H9 (cell line): ENCODE results near the gene CLEC16A. TPM values are rescaled to one million over a fixed set of nuclear protein-coding genes. Genes with fewer than 3 reads are reported as not detected.

Experiments used
- DNase-seq: peaks from one replicate; pipeline ENCODE4 v3.0.0-alpha.2; 2017
- H2AFZ ChIP-seq: one replicate; pipeline ENCODE4 v1.6.1; 2013; ENCODE audit warnings: mild to moderate bottlenecking, low read length, control low read depth, moderate library complexity
- H2AK5ac ChIP-seq: 2 replicates; pipeline ENCODE4 v1.6.1; 2013; ENCODE audit warnings: low read length, control low read depth, mixed read lengths; ENCODE audit not compliant: insufficient read length
- H2BK120ac ChIP-seq: one replicate; pipeline ENCODE4 v1.6.1; 2013; ENCODE audit warnings: low read depth, mild to moderate bottlenecking, low read length, control low read depth, inconsistent platforms; ENCODE audit not compliant: poor library complexity, severe bottlenecking
- H2BK12ac ChIP-seq: 2 replicates; pipeline ENCODE4 v1.6.1; 2013; ENCODE audit warnings: low read length, control low read depth, mixed read lengths, low read depth; ENCODE audit not compliant: insufficient read length
- H2BK15ac ChIP-seq: 2 replicates; pipeline ENCODE4 v1.6.1; 2013; ENCODE audit warnings: low read depth, low read length, control low read depth
- H2BK20ac ChIP-seq: one replicate; pipeline ENCODE4 v1.6.1; 2013; ENCODE audit warnings: low read depth, mild to moderate bottlenecking, low read length, control low read depth, inconsistent platforms; ENCODE audit not compliant: poor library complexity, severe bottlenecking
- H2BK5ac ChIP-seq: 2 replicates; pipeline ENCODE4 v1.6.1; 2013; ENCODE audit warnings: low read length, control low read depth, mixed read lengths; ENCODE audit not compliant: insufficient read length
- H3K14ac ChIP-seq: 2 replicates; pipeline ENCODE4 v1.6.1; 2013; ENCODE audit warnings: low read length, control low read depth; ENCODE audit not compliant: insufficient read depth
- H3K18ac ChIP-seq: 2 replicates; pipeline ENCODE4 v1.6.1; 2013; ENCODE audit warnings: low read depth, mild to moderate bottlenecking, mixed read lengths, low read length, control low read depth; ENCODE audit not compliant: insufficient read length
- H3K23ac ChIP-seq: 2 replicates; pipeline ENCODE4 v1.6.1; 2013; ENCODE audit warnings: low read length, control low read depth, mixed read lengths, low read depth; ENCODE audit not compliant: insufficient read length
- H3K23me2 ChIP-seq: 2 replicates; pipeline ENCODE4 v1.6.1; 2013; ENCODE audit warnings: low read depth, mild to moderate bottlenecking, mixed read lengths, low read length, control low read depth; ENCODE audit not compliant: insufficient read length, poor library complexity, severe bottlenecking
- H3K27ac ChIP-seq: 2 replicates; pipeline ENCODE4 v1.5.1; 2013; ENCODE audit warnings: low read length, control low read depth, mixed read lengths, low read depth; ENCODE audit not compliant: insufficient read length
- H3K27me3 ChIP-seq: 2 replicates; pipeline ENCODE4 v1.6.1; 2013; ENCODE audit warnings: low read length, control low read depth, inconsistent platforms; ENCODE audit not compliant: insufficient read depth
- H3K4ac ChIP-seq: 2 replicates; pipeline ENCODE4 v1.6.1; 2013; ENCODE audit warnings: low read depth, mild to moderate bottlenecking, control low read depth, inconsistent platforms, low read length, moderate library complexity
- H3K4me1 ChIP-seq: 2 replicates; pipeline ENCODE4 v1.6.1; 2013; ENCODE audit warnings: low read length, control low read depth, inconsistent platforms; ENCODE audit not compliant: insufficient read depth
- H3K4me2 ChIP-seq: 2 replicates; pipeline ENCODE4 v1.6.1; 2013; ENCODE audit warnings: low read length, control low read depth, mixed read lengths; ENCODE audit not compliant: insufficient read length, insufficient read depth
- H3K56ac ChIP-seq: 2 replicates; pipeline ENCODE4 v1.6.1; 2013; ENCODE audit warnings: low read depth, mild to moderate bottlenecking, mixed read lengths, low read length, control low read depth; ENCODE audit not compliant: insufficient read length
- H3K79me1 ChIP-seq: 2 replicates; pipeline ENCODE4 v1.6.1; 2013; ENCODE audit warnings: low read depth, mild to moderate bottlenecking, moderate library complexity, low read length, control low read depth, inconsistent platforms; ENCODE audit not compliant: insufficient read depth, poor library complexity, severe bottlenecking
- H3K79me2 ChIP-seq: 2 replicates; pipeline ENCODE4 v1.6.1; 2013; ENCODE audit warnings: low read length, control low read depth, inconsistent platforms; ENCODE audit not compliant: insufficient read depth
- H3K9ac ChIP-seq: 2 replicates; pipeline ENCODE4 v1.6.1; 2013; ENCODE audit warnings: low read length, control low read depth, mixed read lengths; ENCODE audit not compliant: insufficient read length; ENCODE audit errors: extremely low read depth
- H3K9me3 ChIP-seq: one replicate; pipeline ENCODE4 v1.6.1; 2013; ENCODE audit warnings: low read depth, low read length, inconsistent platforms; ENCODE audit not compliant: control insufficient read depth
- H3T11ph ChIP-seq: one replicate; pipeline ENCODE4 v1.6.1; 2013; ENCODE audit warnings: mild to moderate bottlenecking, low read length, control low read depth, inconsistent platforms
- H4K20me1 ChIP-seq: one replicate; pipeline ENCODE4 v1.6.1; 2013; ENCODE audit not compliant: control insufficient read depth, insufficient read length, insufficient read depth
- H4K5ac ChIP-seq: 2 replicates; pipeline ENCODE4 v1.6.1; 2013; ENCODE audit warnings: low read depth, mild to moderate bottlenecking, mixed read lengths, low read length, control low read depth; ENCODE audit not compliant: insufficient read length
- H4K8ac ChIP-seq: replicated peaks from 2 replicates; pipeline ENCODE4 v1.6.1; 2013; ENCODE audit warnings: low read length, control low read depth, mixed read lengths, low read depth; ENCODE audit not compliant: insufficient read length
- H4K91ac ChIP-seq: 2 replicates; pipeline ENCODE4 v1.6.1; 2013; ENCODE audit warnings: low read depth, mild to moderate bottlenecking, moderate library complexity, mixed read lengths, low read length, control low read depth; ENCODE audit not compliant: insufficient read length
- H3K27ac Mint-ChIP-seq, 3 experiments: 2 replicates in 2 of 3; 3 replicates in 1 of 3; pipeline ENCODE4 v1.8.0; 2020 to 2021; ENCODE audit warnings: mixed read lengths in 3 of 3, mild to moderate bottlenecking in 1 of 3, moderate library complexity in 1 of 3
- H3K27me3 Mint-ChIP-seq: 2 replicates; pipeline ENCODE4 v1.8.0; 2021; ENCODE audit warnings: low read depth, mild to moderate bottlenecking, moderate library complexity, mixed read lengths
- H3K36me3 Mint-ChIP-seq, 3 experiments: 2 replicates in 2 of 3; 3 replicates in 1 of 3; pipeline ENCODE4 v1.8.0; 2020 to 2021; ENCODE audit warnings: low read depth in 3 of 3, mixed read lengths in 3 of 3; ENCODE audit not compliant: insufficient read depth in 1 of 3
- H3K4me1 Mint-ChIP-seq, 2 experiments: 2 replicates each; pipeline ENCODE4 v1.8.0; 2020; ENCODE audit warnings: mixed read lengths in 2 of 2
- H3K4me3 Mint-ChIP-seq, 2 experiments: 2 replicates in 1 of 2; 3 replicates in 1 of 2; pipeline ENCODE4 v1.8.0; 2020 to 2021; ENCODE audit warnings: mild to moderate bottlenecking in 2 of 2, mixed read lengths in 2 of 2, moderate library complexity in 1 of 2
- H3K9me3 Mint-ChIP-seq, 2 experiments: 2 replicates in 1 of 2; 3 replicates in 1 of 2; pipeline ENCODE4 v1.8.0; 2020; ENCODE audit warnings: mild to moderate bottlenecking in 2 of 2, mixed read lengths in 2 of 2, moderate library complexity in 1 of 2
- CTCF ChIP-seq: fragments of 200-600 bp; sonication (generic); conservative IDR thresholded peaks from 3 replicates; pipeline ENCODE4 v1.8.0; 2021; ENCODE audit warnings: antibody characterized with exemption, mild to moderate bottlenecking
- WGBS: extraction: QIAGEN DNeasy Blood & Tissue Kit; methylation state at CpG from one replicate; pipeline ENCODE4 v1.1.7; 2013; ENCODE audit warnings: missing lambda C conversion rate, low lambda C conversion rate, mixed read lengths; ENCODE audit not compliant: insufficient read length; ENCODE audit errors: extremely low coverage; 5-methylcytosine and 5-hydroxymethylcytosine counted together
- total RNA-seq: library from RNA; stranded (reverse); gene quantifications from 2 replicates; pipeline ENCODE4 v1.2.1, GENCODE V29; 2021

Gene CLEC16A
- total RNA-seq, 1 experiment from 2014 or later, result 15.2 TPM

- H2AK5ac ChIP-seq, result no peak overlapping the region
- H3K14ac ChIP-seq, result no peak overlapping the region; the same call in 1 of the 2 replicates
- H3K27ac ChIP-seq, result no peak overlapping the region
- no peaks in the 10 kb centered on the region for H3K36me3 Mint-ChIP-seq
- H4K91ac ChIP-seq, result no peak overlapping the region
- no peak overlapping the region for H2BK20ac ChIP-seq
- no peak overlapping the region for H2BK120ac ChIP-seq
- H3K9me3 ChIP-seq, result no peaks in the 10 kb centered on the region
- H3K9me3 Mint-ChIP-seq, result no peaks in the 10 kb centered on the region
- WGBS, result no CpG with 5 or more reads among the region's 6 CpGs
- H3K27me3 Mint-ChIP-seq, result no peaks in the 10 kb centered on the region
- no peak overlapping the region for H4K8ac ChIP-seq
- no peak for DNase-seq
- no peak overlapping the region for H3K23ac ChIP-seq
- no peaks in the 10 kb centered on the region for H3K79me2 ChIP-seq
- H3K4me1 ChIP-seq, result no peaks in the 10 kb centered on the region; the same call in 1 of the 2 replicates
- H3K56ac ChIP-seq, result no peak overlapping the region
- H3K4me1 Mint-ChIP-seq, result peaks cover 10 to 21% of the 10 kb centered on the region in 2 experiments
- no peak overlapping the region for H3K4ac ChIP-seq
- peaks cover 2% of the 10 kb centered on the region for H4K20me1 ChIP-seq
- H2BK5ac ChIP-seq, result no peak overlapping the region
- no peaks in the 10 kb centered on the region for H3K27me3 ChIP-seq
- H3K27ac Mint-ChIP-seq, result 0 out of 7 replicates have a peak overlapping the region, but pooled peaks of 1 of the 3 experiments have one; percentile 2
- H2AFZ ChIP-seq, result no peak overlapping the region
- TF ChIP-seq CTCF, result no peak
- no peaks in the 10 kb centered on the region for H3K79me1 ChIP-seq
- H3T11ph ChIP-seq, result no peak overlapping the region
- H3K9ac ChIP-seq, result no peak overlapping the region
- no peak overlapping the region for H2BK12ac ChIP-seq
- H3K18ac ChIP-seq, result no peak overlapping the region
- no peak overlapping the region for H3K4me2 ChIP-seq
- no peak overlapping the region for H2BK15ac ChIP-seq
- H4K5ac ChIP-seq, result no peak overlapping the region
- H3K23me2 ChIP-seq, result no peaks in the 10 kb centered on the region
- H3K4me3 Mint-ChIP-seq, result no peak overlapping the region
These were observed 153.4 kb downstream of the CLEC16A start for GRCh38 chr16:11097787-11098167.
